Endothelial cell of umbilical vein (primary cell): Measurements from ENCODE around the gene SHPK. TPM values are rescaled to one million over a fixed set of nuclear protein-coding genes. Genes with fewer than 3 reads are reported as not detected.

Experiments used
- BruUV-seq: library from RNA; stranded (reverse); fragments of 400-500 nt; replicated peaks from 2 replicates; lab custom pipeline; 2021; lab: Mats Ljungman, UMichigan
- CTCF ChIA-PET: fragments of 300-600, 350-600 bp; sonication (Branson Sonifier 250); formaldehyde crosslinking; loops from one replicate; lab custom pipeline; 2021; ENCODE audit warnings: antibody characterized with exemption, inconsistent platforms; lab: Charles Lee
- POLR2A ChIA-PET: fragments of 300-600, 350-600 bp; sonication (Branson Sonifier 250); formaldehyde crosslinking; loops from one replicate; lab custom pipeline; 2021; ENCODE audit warnings: antibody characterized with exemption, inconsistent platforms; lab: Charles Lee
- DNase-seq: peaks from one replicate; pipeline ENCODE4 v3.0.0-alpha.2; 2011; ENCODE audit warnings: low read depth, low spot score
- FAIRE-seq: peaks from 2 replicates; lab custom pipeline; 2011; peaks lifted over from hg19 to GRCh38; lab: Jason Lieb, UNC
- H2AFZ ChIP-seq: 2 replicates; pipeline ENCODE4 v1.6.0; 2012; ENCODE audit warnings: low read depth, low read length, control low read depth, inconsistent platforms
- H3K27ac ChIP-seq: 2 replicates; pipeline ENCODE4 v1.5.1; 2011; ENCODE audit warnings: low read depth, mild to moderate bottlenecking, control low read depth, low read length, moderate library complexity; ENCODE audit not compliant: insufficient read depth
- H3K27me3 ChIP-seq, 2 experiments: 2 replicates each; pipeline versions ENCODE4 v1.6.0 to v1.6.1; 2011; ENCODE audit warnings: low read length in 2 of 2, mixed read lengths in 1 of 2; ENCODE audit not compliant: control insufficient read depth in 2 of 2, insufficient read depth in 2 of 2
- H3K36me3 ChIP-seq, 2 experiments: 2 replicates in 1 of 2; 3 replicates in 1 of 2; pipeline ENCODE4 v1.5.1; 2011; ENCODE audit warnings: low read length in 2 of 2, mild to moderate bottlenecking in 1 of 2, moderate library complexity in 1 of 2; ENCODE audit not compliant: control insufficient read depth in 2 of 2, insufficient read depth in 2 of 2; ENCODE audit errors: extremely low read depth in 1 of 2
- H3K4me1 ChIP-seq: 3 replicates; pipeline ENCODE4 v1.5.1; 2011; ENCODE audit warnings: mild to moderate bottlenecking, low read length; ENCODE audit not compliant: control insufficient read depth, insufficient read depth; ENCODE audit errors: extremely low read depth
- H3K4me2 ChIP-seq: 2 replicates; pipeline ENCODE4 v1.6.1; 2011; ENCODE audit warnings: low read length, control low read depth, mixed read lengths; ENCODE audit not compliant: insufficient read depth
- H3K4me3 ChIP-seq, 3 experiments: fragments of 200-600 bp in 1 of 3; sonication (generic), shearing (Covaris generic) in 1 of 3; replicated peaks in 1 of 3; 2 replicates each; pipeline ENCODE4 v1.5.1; 2011 to 2016; ENCODE audit warnings: control low read depth in 3 of 3, low read length in 3 of 3, mild to moderate bottlenecking in 2 of 3, inconsistent platforms in 1 of 3, low read depth in 1 of 3, moderate library complexity in 1 of 3; ENCODE audit not compliant: insufficient read depth in 1 of 3
- H3K79me2 ChIP-seq: 2 replicates; pipeline ENCODE4 v1.6.0; 2012; ENCODE audit warnings: low read length, inconsistent platforms; ENCODE audit not compliant: control insufficient read depth, insufficient read depth
- H3K9ac ChIP-seq: replicated peaks from 2 replicates; pipeline ENCODE3; 2011; ENCODE audit warnings: low read length, control low read depth; ENCODE audit not compliant: insufficient read depth; ENCODE audit errors: extremely low read depth
- H3K9me1 ChIP-seq: replicated peaks from 3 replicates; pipeline ENCODE4 v1.6.0; 2011; ENCODE audit warnings: mild to moderate bottlenecking, low read length; ENCODE audit not compliant: control insufficient read depth, insufficient read depth; ENCODE audit errors: extremely low read depth
- H3K9me3 ChIP-seq: replicated peaks from 2 replicates; pipeline ENCODE4 v1.5.1; 2012; ENCODE audit warnings: low read length, inconsistent platforms; ENCODE audit not compliant: control insufficient read depth, insufficient read depth
- H4K20me1 ChIP-seq: replicated peaks from 2 replicates; pipeline ENCODE3; 2011; ENCODE audit warnings: mild to moderate bottlenecking, low read length; ENCODE audit not compliant: control insufficient read depth, insufficient read depth; ENCODE audit errors: extremely low read depth
- EZH2 ChIP-seq: IDR thresholded peaks from 2 replicates; pipeline ENCODE4 v1.6.1; 2012; ENCODE audit warnings: borderline replicate concordance, low read depth, mild to moderate bottlenecking, moderate library complexity, low read length, inconsistent platforms; ENCODE audit not compliant: severe bottlenecking
- FOS ChIP-seq: IDR thresholded peaks from 2 replicates; pipeline ENCODE4 v1.6.1; 2011; ENCODE audit warnings: mild to moderate bottlenecking, low read length, moderate library complexity, borderline replicate concordance; ENCODE audit not compliant: insufficient read depth
- GATA2 ChIP-seq: IDR thresholded peaks from 2 replicates; pipeline ENCODE4 v1.7.0; 2011; ENCODE audit warnings: low read depth, mild to moderate bottlenecking, moderate library complexity, mixed read lengths, low read length; ENCODE audit not compliant: insufficient read length, insufficient read depth
- JUN ChIP-seq: IDR thresholded peaks from 2 replicates; pipeline ENCODE4 v1.6.1; 2011; ENCODE audit warnings: borderline replicate concordance, low read depth; ENCODE audit not compliant: insufficient read length, insufficient read depth
- MYC ChIP-seq: IDR thresholded peaks from one replicate; pipeline ENCODE4 v1.6.1; 2011; ENCODE audit warnings: mild to moderate bottlenecking, low read depth, low read length
- POLR2A ChIP-seq: IDR thresholded peaks from 2 replicates; pipeline ENCODE4 v1.6.1; 2012; ENCODE audit warnings: low read depth, mild to moderate bottlenecking, control low read depth, low read length
- POLR2AphosphoS5 ChIP-seq: IDR thresholded peaks from 2 replicates; pipeline ENCODE4 v1.6.1; 2012; ENCODE audit warnings: low read depth, mild to moderate bottlenecking, control low read depth, low read length, moderate library complexity; ENCODE audit not compliant: insufficient read depth
- dilution Hi-C: fragments of 300-500 bp; cut with MboI; formaldehyde crosslinking; loops from one replicate; pipeline ENCODE4 v1.15.0; 2019; ENCODE audit warnings: low sequenced_read_pairs; ENCODE audit not compliant: extremely low pct_ligation_motif_present
- intact Hi-C: fragments of 100-400 bp; cut with micrococcal nuclease; formaldehyde crosslinking; loops from one replicate; pipeline ENCODE4 v1.10.0; 2022
- polyA plus RNA-seq, 4 experiments: library from polyadenylated mRNA; depleted of rRNA in 3 of 4; stranded (reverse) in 3 of 4; unstranded in 1 of 4; fragments of >200 nt; gene quantifications; 2 replicates each; pipeline versions ENCODE4 v1.2.1 to v1.2.3, GENCODE V29; 2011 to 2012; ENCODE audit warnings: missing spikeins in 1 of 4
- total RNA-seq: library from RNA; stranded (reverse); gene quantifications from 2 replicates; pipeline ENCODE4 v1.2.3, GENCODE V29; 2021
- TF ChIP-seq, protein P1 (sequence below), 2 donors: IDR thresholded peaks; 1 replicate in 1 of 2; 2 replicates in 1 of 2; pipeline ENCODE4 v1.5.1; 2011; ENCODE audit warnings: low read length in 2 of 2, mild to moderate bottlenecking in 2 of 2, moderate library complexity in 2 of 2, control low read depth in 1 of 2, inconsistent platforms in 1 of 2, low read depth in 1 of 2; ENCODE audit not compliant: insufficient read depth in 1 of 2; ENCODE audit errors: extremely low read depth in 1 of 2
- TF ChIP-seq, protein P2 (sequence below): IDR thresholded peaks from 2 replicates; pipeline ENCODE4 v1.6.1; 2011; ENCODE audit not compliant: insufficient read depth, insufficient read length

The SHPK gene
- total and polyA plus RNA-seq, 2 donors (not counting 3 experiments of a cell fraction or from before 2014, with no cell fraction given): 15.4 to 15.9 TPM

DNA sequence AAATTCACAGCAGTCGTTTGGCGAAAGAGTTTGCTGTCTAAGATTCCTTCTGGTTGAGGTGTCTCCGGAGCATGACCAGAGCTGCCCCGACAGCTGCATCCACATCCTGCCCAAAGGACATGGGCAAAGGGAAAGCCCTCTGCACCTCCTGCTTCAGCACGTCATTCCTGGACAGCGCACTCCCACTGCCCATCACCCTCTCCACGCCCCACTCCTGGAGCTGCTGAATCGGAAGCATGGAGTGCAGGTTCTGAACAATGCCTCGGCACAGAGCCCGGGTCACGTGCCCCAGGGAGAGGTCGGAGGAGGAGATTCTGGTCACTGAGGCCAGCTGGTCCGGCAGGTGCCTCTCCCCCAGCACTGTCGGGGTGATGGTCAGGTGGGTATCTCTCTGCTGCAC, 25.5 kb downstream of the SHPK start:
- Histone ChIP-seq H3K4me1 (no peaks in the 10 kb centered on the region), H3K9me3 (no peaks in the 10 kb centered on the region), H4K20me1 (no peaks in the 10 kb centered on the region), H3K4me3 (no peak overlapping the region), H3K4me2 (no peak overlapping the region), H3K36me3 (peaks cover 8 to 27% of the 10 kb centered on the region in 2 experiments), H3K27me3 (no peaks in the 10 kb centered on the region), H3K27ac (no peak overlapping the region), H3K79me2 (no peaks in the 10 kb centered on the region), H3K9me1 (no peaks in the 10 kb centered on the region), H3K9ac (no peak overlapping the region), H2AFZ (no peak overlapping the region)
- DNase-seq (no peak), FAIRE-seq (no peak)
- intact Hi-C loops: no loop called here
- ChIA-PET POLR2A (no interaction called here), CTCF (interaction anchor here (0.8 kb wide), 1 partner anchor 17 kb away, joined by 3 read pairs; no protein-coding TSS in a partner anchor)
- dilution Hi-C loops: no loop called here
- no TSS peak for BruUV-seq
- TF ChIP-seq FOS: no peak
- no peak for TF ChIP-seq EZH2
- no peak for TF ChIP-seq JUN
- no peak for TF ChIP-seq POLR2A
- TF ChIP-seq, protein P1, sequence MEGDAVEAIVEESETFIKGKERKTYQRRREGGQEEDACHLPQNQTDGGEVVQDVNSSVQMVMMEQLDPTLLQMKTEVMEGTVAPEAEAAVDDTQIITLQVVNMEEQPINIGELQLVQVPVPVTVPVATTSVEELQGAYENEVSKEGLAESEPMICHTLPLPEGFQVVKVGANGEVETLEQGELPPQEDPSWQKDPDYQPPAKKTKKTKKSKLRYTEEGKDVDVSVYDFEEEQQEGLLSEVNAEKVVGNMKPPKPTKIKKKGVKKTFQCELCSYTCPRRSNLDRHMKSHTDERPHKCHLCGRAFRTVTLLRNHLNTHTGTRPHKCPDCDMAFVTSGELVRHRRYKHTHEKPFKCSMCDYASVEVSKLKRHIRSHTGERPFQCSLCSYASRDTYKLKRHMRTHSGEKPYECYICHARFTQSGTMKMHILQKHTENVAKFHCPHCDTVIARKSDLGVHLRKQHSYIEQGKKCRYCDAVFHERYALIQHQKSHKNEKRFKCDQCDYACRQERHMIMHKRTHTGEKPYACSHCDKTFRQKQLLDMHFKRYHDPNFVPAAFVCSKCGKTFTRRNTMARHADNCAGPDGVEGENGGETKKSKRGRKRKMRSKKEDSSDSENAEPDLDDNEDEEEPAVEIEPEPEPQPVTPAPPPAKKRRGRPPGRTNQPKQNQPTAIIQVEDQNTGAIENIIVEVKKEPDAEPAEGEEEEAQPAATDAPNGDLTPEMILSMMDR (IDR thresholded peaks at IDR 0.05; ENCODE audit: extremely low read depth in 1 of 2, insufficient read depth in 1 of 2, low read depth in 1 of 2, low read length in 2 of 2): no peak
- no peak for TF ChIP-seq MYC
- TF ChIP-seq POLR2AphosphoS5: no peak
- TF ChIP-seq, protein P2, sequence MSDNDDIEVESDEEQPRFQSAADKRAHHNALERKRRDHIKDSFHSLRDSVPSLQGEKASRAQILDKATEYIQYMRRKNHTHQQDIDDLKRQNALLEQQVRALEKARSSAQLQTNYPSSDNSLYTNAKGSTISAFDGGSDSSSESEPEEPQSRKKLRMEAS: no peak
- no peak for TF ChIP-seq GATA2
